Fibroblast of lung (primary cell): ENCODE results near the gene PEPD. TPM values are rescaled to one million over a fixed set of nuclear protein-coding genes. Genes with fewer than 3 reads are reported as not detected.

Source experiments
- DNase-seq, 2 donors: peaks; one replicate each; pipeline versions ENCODE4 v3.0.0 to v3.0.0-alpha.2; 2010; ENCODE audit warnings: low read depth in 2 of 2
- H2AFZ ChIP-seq: 2 replicates; pipeline ENCODE4 v1.5.1; 2012; ENCODE audit warnings: low read length, control low read depth, inconsistent platforms
- H3K27ac ChIP-seq: 2 replicates; pipeline ENCODE4 v1.5.1; 2011; ENCODE audit warnings: low read length, control low read depth; ENCODE audit not compliant: insufficient read depth
- H3K27me3 ChIP-seq: 2 replicates; pipeline ENCODE4 v1.5.1; 2011; ENCODE audit warnings: mild to moderate bottlenecking, low read length; ENCODE audit not compliant: control insufficient read depth, insufficient read depth
- H3K36me3 ChIP-seq: 2 replicates; pipeline ENCODE4 v1.5.1; 2011; ENCODE audit warnings: low read length; ENCODE audit not compliant: control insufficient read depth, insufficient read depth
- H3K4me1 ChIP-seq: 2 replicates; pipeline ENCODE4 v1.5.1; 2011; ENCODE audit warnings: low read length; ENCODE audit not compliant: control insufficient read depth, insufficient read depth; ENCODE audit errors: extremely low read depth
- H3K4me2 ChIP-seq: 2 replicates; pipeline ENCODE4 v1.5.1; 2011; ENCODE audit warnings: low read length, control low read depth; ENCODE audit not compliant: insufficient read depth; ENCODE audit errors: extremely low read depth
- H3K4me3 ChIP-seq, 4 experiments: fragments of 200-600 bp in 1 of 4; sonication (generic) in 1 of 4; replicated peaks in 1 of 4; 2 replicates each; pipeline ENCODE4 v1.5.1; 2011 to 2016; ENCODE audit warnings: low read length in 4 of 4, low read depth in 3 of 4, mild to moderate bottlenecking in 3 of 4, control low read depth in 2 of 4, inconsistent platforms in 1 of 4, mixed read lengths in 1 of 4; ENCODE audit not compliant: insufficient read depth in 1 of 4; ENCODE audit errors: control extremely low read depth in 1 of 4
- H3K79me2 ChIP-seq: 2 replicates; pipeline ENCODE4 v1.5.1; 2012; ENCODE audit warnings: mild to moderate bottlenecking, low read length, inconsistent platforms; ENCODE audit not compliant: control insufficient read depth, insufficient read depth
- H3K9ac ChIP-seq: 2 replicates; pipeline ENCODE4 v1.5.1; 2011; ENCODE audit warnings: mild to moderate bottlenecking, low read length, control low read depth; ENCODE audit not compliant: insufficient read depth
- H3K9me3 ChIP-seq: 2 replicates; pipeline ENCODE4 v1.5.1; 2012; ENCODE audit warnings: low read depth, low read length; ENCODE audit not compliant: control insufficient read depth, insufficient read depth
- H4K20me1 ChIP-seq: 2 replicates; pipeline ENCODE4 v1.5.1; 2011; ENCODE audit warnings: low read length; ENCODE audit not compliant: control insufficient read depth, insufficient read depth; ENCODE audit errors: extremely low read depth
- CTCF ChIP-seq, 2 donors: IDR thresholded peaks in 1 of 2; conservative IDR thresholded peaks in 1 of 2; 1 replicate in 1 of 2; 2 replicates in 1 of 2; pipeline ENCODE4 v1.5.1; 2011 to 2012; ENCODE audit warnings: low read length in 2 of 2, control low read depth in 1 of 2, inconsistent platforms in 1 of 2, low read depth in 1 of 2, mild to moderate bottlenecking in 1 of 2
- EZH2 ChIP-seq: IDR thresholded peaks from 2 replicates; pipeline ENCODE4 v1.5.1; 2012; ENCODE audit warnings: low read length, control low read depth, mild to moderate bottlenecking; ENCODE audit errors: missing control alignments
- polyA plus RNA-seq, 2 donors: library from polyadenylated mRNA; depleted of rRNA in 1 of 2; stranded (reverse) in 1 of 2; unstranded in 1 of 2; fragments of >200 nt; gene quantifications; 2 replicates each; pipeline ENCODE4 v1.2.1, GENCODE V29; 2011 to 2012; ENCODE audit warnings: missing spikeins in 1 of 2
- total RNA-seq: library from RNA; depleted of rRNA; stranded (reverse); fragments of >200 nt; gene quantifications from 2 replicates; pipeline ENCODE4 v1.2.1, GENCODE V29; 2014

PEPD gene
- total and polyA plus RNA-seq, 2 donors (not counting 1 experiment from before 2014, with no cell fraction given), result 59.8 to 81.9 TPM

- Histone ChIP-seq H3K36me3 (no peaks in the 10 kb centered on the region), H3K9me3 (no peaks in the 10 kb centered on the region), H3K27me3 (peaks cover 14% of the 10 kb centered on the region), H3K9ac (no peak overlapping the region), H3K27ac (no peak overlapping the region), H2AFZ (no peak overlapping the region), H3K4me3 (no peak overlapping the region), H3K4me2 (no peak overlapping the region), H4K20me1 (peaks cover 2% of the 10 kb centered on the region), H3K4me1 (no peaks in the 10 kb centered on the region), H3K79me2 (no peaks in the 10 kb centered on the region)
- DNase-seq, result no peak
- TF ChIP-seq CTCF (conservative IDR thresholded peaks at IDR 0.05 in 1 of 2, IDR thresholded peaks at IDR 0.05 in 1 of 2; ENCODE audit: low read depth in 1 of 2, low read length in 2 of 2) (no peak), EZH2 (no peak)
These were observed 176.4 kb downstream of the PEPD start for GRCh38 chr19:33345163-33345562.

- H2AFZ ChIP-seq, result no peak overlapping the region
- no peak overlapping the region for H3K4me2 ChIP-seq
- peaks cover 14% of the 10 kb centered on the region for H3K27me3 ChIP-seq
- no peaks in the 10 kb centered on the region for H3K79me2 ChIP-seq
- peaks cover 2% of the 10 kb centered on the region for H4K20me1 ChIP-seq
- no peaks in the 10 kb centered on the region for H3K9me3 ChIP-seq
- no peaks in the 10 kb centered on the region for H3K4me1 ChIP-seq
- DNase-seq, result no peak
- no peak overlapping the region for H3K4me3 ChIP-seq
- no peaks in the 10 kb centered on the region for H3K36me3 ChIP-seq
- H3K9ac ChIP-seq, result no peak overlapping the region
- no peak for TF ChIP-seq EZH2
- no peak for TF ChIP-seq CTCF (conservative IDR thresholded peaks at IDR 0.05 in 1 of 2, IDR thresholded peaks at IDR 0.05 in 1 of 2; ENCODE audit: low read depth in 1 of 2, low read length in 2 of 2)
- no peak overlapping the region for H3K27ac ChIP-seq
These were observed 177.0 kb downstream of the PEPD start for GRCh38 chr19:33344573-33344925.

- H3K9me3 ChIP-seq, result no peaks in the 10 kb centered on the region
- H3K36me3 ChIP-seq, result no peaks in the 10 kb centered on the region
- H3K79me2 ChIP-seq, result no peaks in the 10 kb centered on the region
- H3K4me3 ChIP-seq, result no peak overlapping the region
- no peak overlapping the region for H3K4me2 ChIP-seq
- peaks cover 14% of the 10 kb centered on the region for H3K27me3 ChIP-seq
- no peak overlapping the region for H3K9ac ChIP-seq
- H2AFZ ChIP-seq, result no peak overlapping the region
- TF ChIP-seq CTCF (conservative IDR thresholded peaks at IDR 0.05 in 1 of 2, IDR thresholded peaks at IDR 0.05 in 1 of 2; ENCODE audit: low read depth in 1 of 2, low read length in 2 of 2) (no peak), EZH2 (no peak)
- H3K27ac ChIP-seq, result no peak overlapping the region
- DNase-seq, result no peak
- H3K4me1 ChIP-seq, result no peaks in the 10 kb centered on the region
- H4K20me1 ChIP-seq, result peaks cover 2% of the 10 kb centered on the region
These were observed 177.6 kb downstream of the PEPD start for GRCh38 chr19:33343859-33344572.
